K562 (cell line): ENCODE results near the gene CDCA5. TPM values are rescaled to one million over a fixed set of nuclear protein-coding genes. Genes with fewer than 3 reads are reported as not detected.

ENCODE experiments used
- ATAC-seq: fragments of 200-7000 bp; cut with Tn5 transposase; 3 replicates; pipeline ENCODE4 v1.9.1; 2020; ENCODE audit warnings: moderate library complexity
- BruUV-seq: library from RNA; stranded (reverse); fragments of 400-500 nt; replicated peaks from 2 replicates; lab custom pipeline; 2021; lab: Mats Ljungman, UMichigan
- CTCF ChIA-PET: fragments of 300-600 bp; formaldehyde crosslinking; extraction: SDS; loops from one replicate; lab custom pipeline; 2021; ENCODE audit warnings: low intra/inter-chr PET ratio; lab: Yijun Ruan, JAX
- POLR2A ChIA-PET: fragments of 300-600, 350-650 bp; sonication (Branson Sonifier 250); formaldehyde crosslinking; extraction: SDS; loops from one replicate; lab custom pipeline; 2021; ENCODE audit warnings: antibody characterized with exemption, inconsistent platforms; lab: Yijun Ruan, JAX
- DNase-seq, 4 experiments: peaks; one replicate each; pipeline versions ENCODE4 v3.0.0 to v3.0.0-alpha.2; 2011 to 2018; ENCODE audit warnings: low spot score in 3 of 4, mixed read lengths in 3 of 4; ENCODE audit errors: extremely low read depth in 1 of 4
- FAIRE-seq: peaks from 2 replicates; lab custom pipeline; 2011; peaks lifted over from hg19 to GRCh38; lab: Jason Lieb, UNC
- H2AFZ ChIP-seq: 2 replicates; pipeline ENCODE4 v1.6.0; 2011; ENCODE audit warnings: low read depth, low read length, control low read depth, inconsistent platforms
- H3K27ac ChIP-seq: fragments of 200-600 bp; 3 replicates; pipeline ENCODE4 v1.8.0; 2011; ENCODE audit warnings: low read depth, mild to moderate bottlenecking, control low read depth, inconsistent platforms, low read length, moderate library complexity, mixed read lengths; ENCODE audit errors: extremely low read depth
- H3K27me3 ChIP-seq, 2 experiments: fragments of 300-600 bp in 1 of 2; 2 replicates in 1 of 2; 3 replicates in 1 of 2; pipeline versions ENCODE4 v1.6.0 to v1.8.0; 2011; ENCODE audit warnings: inconsistent platforms in 2 of 2, low read length in 2 of 2, mild to moderate bottlenecking in 1 of 2, mixed read lengths in 1 of 2, moderate library complexity in 1 of 2; ENCODE audit not compliant: control insufficient read depth in 2 of 2, insufficient read depth in 2 of 2
- H3K36me3 ChIP-seq: fragments of 300-600 bp; 3 replicates; pipeline ENCODE4 v1.8.0; 2011; ENCODE audit warnings: mild to moderate bottlenecking, low read length, inconsistent platforms; ENCODE audit not compliant: control insufficient read depth, insufficient read depth
- H3K4me1 ChIP-seq, 2 experiments: fragments of 200-600 bp in 1 of 2; replicated peaks in 1 of 2; 2 replicates in 1 of 2; 3 replicates in 1 of 2; pipeline versions ENCODE4 v1.5.1 to v1.8.0; 2011; ENCODE audit warnings: inconsistent platforms in 2 of 2, low read length in 2 of 2, mild to moderate bottlenecking in 1 of 2, mixed read lengths in 1 of 2, moderate library complexity in 1 of 2; ENCODE audit not compliant: control insufficient read depth in 2 of 2, insufficient read depth in 2 of 2
- H3K4me2 ChIP-seq: 2 replicates; pipeline ENCODE4 v1.6.1; 2011; ENCODE audit warnings: low read length, control low read depth, inconsistent platforms, mixed read lengths; ENCODE audit not compliant: insufficient read depth
- H3K4me3 ChIP-seq: fragments of 200-600 bp; sonication (generic), shearing (Covaris generic); 2 replicates; pipeline ENCODE4 v1.5.1; 2016; ENCODE audit warnings: control low read depth, inconsistent platforms
- H3K79me2 ChIP-seq: fragments of 200-600 bp; 3 replicates; pipeline ENCODE4 v1.8.0; 2011; ENCODE audit warnings: low read length, inconsistent platforms; ENCODE audit not compliant: control insufficient read depth, insufficient read depth
- H3K9ac ChIP-seq, 2 experiments: 2 replicates each; pipeline versions ENCODE4 v1.6.0 to v1.6.1; 2011; ENCODE audit warnings: low read depth in 2 of 2, low read length in 2 of 2, control low read depth in 1 of 2, inconsistent platforms in 1 of 2, mild to moderate bottlenecking in 1 of 2, mixed read lengths in 1 of 2; ENCODE audit not compliant: insufficient read depth in 1 of 2
- H3K9me1 ChIP-seq: one replicate; pipeline ENCODE4 v1.6.0; 2011; ENCODE audit warnings: inconsistent platforms, mild to moderate bottlenecking, low read length, moderate library complexity; ENCODE audit not compliant: control insufficient read depth, insufficient read depth
- H3K9me3 ChIP-seq: replicated peaks from 2 replicates; pipeline ENCODE4 v1.5.1; 2011; ENCODE audit warnings: low read depth, low read length, inconsistent platforms; ENCODE audit not compliant: control insufficient read depth, insufficient read depth
- H4K20me1 ChIP-seq: replicated peaks from 2 replicates; pipeline ENCODE4 v1.6.1; 2011; ENCODE audit warnings: low read length, inconsistent platforms, mixed read lengths; ENCODE audit not compliant: control insufficient read depth, insufficient read depth
- CREBBP ChIP-seq: IDR thresholded peaks from one replicate; pipeline ENCODE4 v1.6.1; 2012; ENCODE audit warnings: low read depth, mild to moderate bottlenecking, control low read depth, inconsistent platforms, low read length
- IFI16 ChIP-seq: fragments of 250-450 bp; sonication (Bioruptor Pico); IDR thresholded peaks from 2 replicates; pipeline ENCODE4 v2.1.2; 2022; ENCODE audit warnings: mild to moderate bottlenecking, inconsistent platforms
- KAT8 ChIP-seq: fragments of 450-650 bp; IDR thresholded peaks from 2 replicates; pipeline ENCODE4 v1.6.1; 2016; ENCODE audit warnings: low read depth, mild to moderate bottlenecking
- KDM4B ChIP-seq, 2 experiments: fragments of 450-650 bp in 1 of 2; sonication (generic) in 1 of 2; IDR thresholded peaks; 2 replicates each; pipeline ENCODE4 v1.6.1; 2016 to 2017; ENCODE audit warnings: borderline replicate concordance in 2 of 2, antibody characterized with exemption in 1 of 2, low read depth in 1 of 2, mild to moderate bottlenecking in 1 of 2
- MYC ChIP-seq, 2 experiments: fragments of 250-450 bp in 1 of 2; sonication (Bioruptor Pico) in 1 of 2; IDR thresholded peaks; 2 replicates each; pipeline versions ENCODE4 v1.5.1 to v1.6.1; 2012 to 2021; ENCODE audit warnings: low read depth in 2 of 2, borderline replicate concordance in 1 of 2, improper control_type of control experiment in 1 of 2, low read length in 1 of 2, mild to moderate bottlenecking in 1 of 2, moderate library complexity in 1 of 2
- NCOR1 ChIP-seq: fragments of 450-650 bp; IDR thresholded peaks from 2 replicates; pipeline ENCODE4 v1.6.1; 2016; ENCODE audit warnings: mild to moderate bottlenecking, moderate library complexity
- RBFOX2 ChIP-seq: fragments of 200-400 bp; formaldehyde crosslinking; IDR thresholded peaks from 2 replicates; pipeline ENCODE4 v1.6.1; 2017; ENCODE audit warnings: low read depth, mild to moderate bottlenecking, low read length, moderate library complexity
- SMARCE1 ChIP-seq: fragments of 450-650 bp; IDR thresholded peaks from 2 replicates; pipeline ENCODE4 v1.7.1; 2016; ENCODE audit warnings: mild to moderate bottlenecking
- SUPT5H ChIP-seq: fragments of 450-650 bp; IDR thresholded peaks from 2 replicates; pipeline ENCODE4 v1.6.1; 2016
- ZNF263 ChIP-seq: sonication (generic); formaldehyde crosslinking; IDR thresholded peaks from 2 replicates; pipeline ENCODE4 v1.8.0; 2022; ENCODE audit warnings: mild to moderate bottlenecking, missing genetic modification reagents, borderline replicate concordance
- ZNF609 ChIP-seq: sonication (generic); formaldehyde crosslinking; IDR thresholded peaks from 2 replicates; pipeline ENCODE4 v1.8.1; 2023; ENCODE audit warnings: missing genetic modification reagents, mild to moderate bottlenecking, borderline replicate concordance
- WGBS: fragments of 100-300 bp; shearing (Covaris generic); methylation state at CpG from one replicate; pipeline ENCODE4 v1.1.6; 2016; ENCODE audit warnings: low coverage, mixed read lengths; ENCODE audit not compliant: insufficient coverage; ENCODE audit errors: missing lambda C conversion rate; 5-methylcytosine and 5-hydroxymethylcytosine counted together
- in situ Hi-C: fragments of 300-500 bp; cut with MboI; formaldehyde crosslinking; loops from 4 replicates; pipeline ENCODE4 v1.15.0; 2018; ENCODE audit warnings: inconsistent platforms, mixed read lengths
- intact Hi-C: fragments of 100-400 bp; cut with micrococcal nuclease; formaldehyde crosslinking; loops from 2 replicates; pipeline ENCODE4 v1.14.2; 2022
- polyA plus RNA-seq, 8 experiments: library from polyadenylated mRNA; depleted of rRNA in 4 of 8; stranded (reverse) in 5 of 8; unstranded in 3 of 8; fragments of >200 nt; fragmentation: Nextera tagmentation in 2 of 8; fragmentation: Illumina TruSeq in 1 of 8; extraction: Ambion mirVana in 2 of 8; extraction: Trizol in 1 of 8; gene quantifications; 2 replicates each; pipeline versions ENCODE4 v1.2.1 to v1.2.3, GENCODE V29; 2011 to 2014; ENCODE audit warnings: inconsistent platforms in 1 of 8, missing spikeins in 1 of 8
- total RNA-seq, 7 experiments: library from RNA; depleted of rRNA in 6 of 7; stranded (reverse); fragments of >200 nt in 6 of 7; fragmentation: Illumina TruSeq in 2 of 7; extraction: Trizol in 2 of 7; gene quantifications; 2 replicates each; pipeline versions ENCODE4 v1.2.1 to v1.2.3, GENCODE V29; 2011 to 2021; ENCODE audit warnings: low replicate concordance in 1 of 7

CDCA5 gene
- total and polyA plus RNA-seq, 9 of the 15 experiments (the other 6 are each of a cell fraction or from before 2014, with no cell fraction given), result 18.9 to 94.3 (median 64.6) TPM

GRCh38 chr11:65120831-65121230 is 37.0 kb upstream of the CDCA5 start:
- CTCF ChIA-PET, result interaction anchor here (1.1 kb wide), 1 partner anchor 107 kb away, joined by 3 read pairs; the partner anchor contains the start of gene ARL2
- Histone ChIP-seq H3K36me3 (peaks cover 71% of the 10 kb centered on the region), H2AFZ (no peak overlapping the region), H3K9me3 (no peaks in the 10 kb centered on the region), H3K9ac (peak overlapping the region; percentile 98; a peak in 3 of 4 replicates), H3K4me2 (peak overlapping the region; percentile 100), H3K4me3 (peak overlapping the region; percentile 98), H4K20me1 (peaks cover 4% of the 10 kb centered on the region; the same call in 1 of the 2 replicates), H3K27me3 (no peaks in the 10 kb centered on the region), H3K27ac (peak overlapping the region; percentile 96)
- in situ Hi-C loops, result no loop called here
- 57% methylated on average over 3 of the region's 3 CpGs for WGBS
- POLR2A ChIA-PET, result interaction anchor here (0.6 to 9.5 kb wide), 11 partner anchors 9 to 738 kb away, joined by 3 to 182 read pairs (median 3); partner anchors contain the start of genes CAPN1, SPDYC, SYVN1 and TM7SF2
- intact Hi-C loops, result no loop called here
- no TSS peak for BruUV-seq
- no peak for TF ChIP-seq CREBBP
- no peak for TF ChIP-seq KDM4B (IDR thresholded peaks at IDR 0.05; ENCODE audit: borderline replicate concordance in 2 of 2, low read depth in 1 of 2)
- TF ChIP-seq ZNF263, result 0 out of 2 replicates have a peak, but pooled peaks have one; percentile 7
- TF ChIP-seq, all 486 proteins: peak for 1
- ATAC-seq, result no peak
- Histone ChIP-seq H3K9me1 (no peaks in the 10 kb centered on the region), H3K79me2 (peaks cover 73% of the 10 kb centered on the region), H3K4me1 (peaks cover 21 to 34% of the 10 kb centered on the region in 2 experiments; a peak in 4 of 5 replicates)
- no peak for FAIRE-seq
- peak in 1 of 4 experiments; percentile 3 for DNase-seq

GRCh38 chr11:65119670-65119995 is 35.8 kb upstream of the CDCA5 start:
- no TSS peak for BruUV-seq
- ATAC-seq (no peak), DNase-seq (no peak), FAIRE-seq (no peak)
- ChIA-PET POLR2A (interaction anchor here (0.6 to 9.5 kb wide), 10 partner anchors 8 to 320 kb away, joined by 3 to 182 read pairs (median 3); partner anchors contain the start of genes SYVN1 and TM7SF2), CTCF (interaction anchor here (1.1 kb wide), 1 partner anchor 105 kb away, joined by 3 read pairs; the partner anchor contains the start of gene ARL2)
- Histone ChIP-seq H3K4me2 (no peak overlapping the region), H3K9me1 (no peaks in the 10 kb centered on the region), H3K4me3 (no peak overlapping the region), H2AFZ (no peak overlapping the region), H3K4me1 (peaks cover 21 to 40% of the 10 kb centered on the region in 2 experiments; a peak in 4 of 5 replicates), H3K9ac (peak overlapping the region in 1 of 2 experiments; percentile 98; a peak in 1 of 4 replicates), H3K36me3 (peaks cover 69% of the 10 kb centered on the region), H3K9me3 (no peaks in the 10 kb centered on the region), H3K79me2 (peaks cover 75% of the 10 kb centered on the region), H3K27me3 (no peaks in the 10 kb centered on the region), H4K20me1 (no peaks in the 10 kb centered on the region), H3K27ac (no peak overlapping the region)
- TF ChIP-seq IFI16 (no peak), RBFOX2 (0 out of 2 replicates have a peak, but pooled peaks have one; percentile 49), SMARCE1 (no peak), MYC (IDR thresholded peaks at IDR 0.05; ENCODE audit: low read depth, low read length) (no peak), MYC (CRISPR knock-in tag; IDR thresholded peaks at IDR 0.05; ENCODE audit: borderline replicate concordance, low read depth) (no peak), ZNF609 (no peak), SUPT5H (0 out of 2 replicates have a peak, but pooled peaks have one; percentile 13), NCOR1 (no peak), KAT8 (no peak)
- intact Hi-C loops (loop anchor here (10.0 kb wide), 2 partner anchors 195 to 235 kb away; partner anchors contain the start of gene CDC42EP2), in situ Hi-C loops (no loop called here)
